CD14-positive monocyte (primary cell): Measurements from ENCODE around the gene CORO1C. TPM values are rescaled to one million over a fixed set of nuclear protein-coding genes. Genes with fewer than 3 reads are reported as not detected.

Experiments
- DNase-seq, 3 donors: peaks; one replicate each; pipeline ENCODE4 v3.0.0-alpha.2; 2011 to 2022
- H2AFZ ChIP-seq: 2 replicates; pipeline ENCODE4 v1.6.0; 2012; ENCODE audit warnings: mild to moderate bottlenecking, low read depth, low read length, inconsistent platforms; ENCODE audit not compliant: insufficient read depth, poor library complexity, severe bottlenecking
- H3K27ac ChIP-seq, 2 donors: 1 replicate in 1 of 2; 2 replicates in 1 of 2; pipeline ENCODE4 v1.5.1; 2012 to 2013; ENCODE audit warnings: low read length in 2 of 2, control low read depth in 1 of 2, inconsistent platforms in 1 of 2, low read depth in 1 of 2, mild to moderate bottlenecking in 1 of 2
- H3K27me3 ChIP-seq, 2 donors: one replicate each; pipeline versions ENCODE4 v1.6.0 to v1.6.1; 2011 to 2013; ENCODE audit warnings: low read length in 2 of 2; ENCODE audit not compliant: control insufficient read depth in 2 of 2, insufficient read depth in 2 of 2
- H3K36me3 ChIP-seq, 2 donors: replicated peaks in 1 of 2; 1 replicate in 1 of 2; 2 replicates in 1 of 2; pipeline versions ENCODE4 v1.5.1 to v1.6.1; 2012 to 2013; ENCODE audit warnings: low read length in 2 of 2, control low read depth in 1 of 2, inconsistent platforms in 1 of 2, mild to moderate bottlenecking in 1 of 2; ENCODE audit not compliant: insufficient read depth in 2 of 2, control insufficient read depth in 1 of 2
- H3K4me1 ChIP-seq, 2 donors: 1 replicate in 1 of 2; 2 replicates in 1 of 2; pipeline versions ENCODE4 v1.5.1 to v1.6.1; 2012 to 2013; ENCODE audit warnings: low read length in 2 of 2, control low read depth in 1 of 2, inconsistent platforms in 1 of 2, mild to moderate bottlenecking in 1 of 2, moderate library complexity in 1 of 2; ENCODE audit not compliant: insufficient read depth in 2 of 2, control insufficient read depth in 1 of 2
- H3K4me2 ChIP-seq: replicated peaks from 2 replicates; pipeline ENCODE3; 2012; ENCODE audit warnings: low read length, moderate library complexity, mild to moderate bottlenecking; ENCODE audit not compliant: poor library complexity, severe bottlenecking; ENCODE audit errors: extremely low read depth
- H3K4me3 ChIP-seq, 3 experiments: fragments of 200-600 bp in 1 of 3; sonication (generic) in 1 of 3; replicated peaks in 1 of 3; 1 replicate in 2 of 3; 2 replicates in 1 of 3; pipeline ENCODE4 v1.5.1; 2011 to 2013; ENCODE audit warnings: low read length in 3 of 3, mild to moderate bottlenecking in 3 of 3, control low read depth in 2 of 3, low read depth in 2 of 3, inconsistent platforms in 1 of 3, moderate library complexity in 1 of 3
- H3K79me2 ChIP-seq: 2 replicates; pipeline ENCODE4 v1.6.0; 2012; ENCODE audit warnings: mild to moderate bottlenecking, control low read depth, inconsistent platforms, low read length, moderate library complexity; ENCODE audit not compliant: insufficient read depth
- H3K9ac ChIP-seq: 2 replicates; pipeline ENCODE4 v1.6.0; 2017; ENCODE audit warnings: low read length, mild to moderate bottlenecking; ENCODE audit not compliant: insufficient read depth, poor library complexity, severe bottlenecking
- H3K9me3 ChIP-seq, 2 donors: replicated peaks in 1 of 2; 1 replicate in 1 of 2; 2 replicates in 1 of 2; pipeline versions ENCODE4 v1.5.1 to v1.6.1; 2012 to 2013; ENCODE audit warnings: low read length in 2 of 2, control low read depth in 1 of 2; ENCODE audit not compliant: control insufficient read depth in 1 of 2, insufficient read depth in 1 of 2
- H4K20me1 ChIP-seq: 2 replicates; pipeline ENCODE4 v1.6.0; 2012; ENCODE audit warnings: mild to moderate bottlenecking, low read length, control low read depth, moderate library complexity; ENCODE audit not compliant: insufficient read depth
- H3K27ac Mint-ChIP-seq, 7 donors: one replicate each; pipeline ENCODE4 v1.8.0; 2020; ENCODE audit warnings: mild to moderate bottlenecking in 7 of 7, mixed read lengths in 7 of 7, moderate library complexity in 6 of 7, inconsistent platforms in 2 of 7
- H3K27me3 Mint-ChIP-seq, 3 donors: one replicate each; pipeline ENCODE4 v1.8.0; 2021 to 2022; ENCODE audit warnings: low read depth in 3 of 3, mild to moderate bottlenecking in 3 of 3, mixed read lengths in 3 of 3, moderate library complexity in 3 of 3, inconsistent platforms in 1 of 3
- H3K36me3 Mint-ChIP-seq, 2 donors: one replicate each; pipeline ENCODE4 v1.8.0; 2020; ENCODE audit warnings: mixed read lengths in 2 of 2, inconsistent platforms in 1 of 2, mild to moderate bottlenecking in 1 of 2
- H3K4me1 Mint-ChIP-seq: one replicate; pipeline ENCODE4 v1.8.0; 2020; ENCODE audit warnings: mild to moderate bottlenecking, mixed read lengths
- H3K4me3 Mint-ChIP-seq, 2 donors: one replicate each; pipeline ENCODE4 v1.8.0; 2020; ENCODE audit warnings: mild to moderate bottlenecking in 2 of 2, mixed read lengths in 2 of 2, moderate library complexity in 1 of 2
- H3K9me3 Mint-ChIP-seq, 7 donors: one replicate each; pipeline ENCODE4 v1.8.0; 2020 to 2022; ENCODE audit warnings: mixed read lengths in 7 of 7, mild to moderate bottlenecking in 6 of 7, moderate library complexity in 6 of 7, inconsistent platforms in 2 of 7
- WGBS: methylation state at CpG from one replicate; pipeline ENCODE4 v1.1.5; 2013; ENCODE audit warnings: missing lambda C conversion rate; ENCODE audit not compliant: insufficient coverage; 5-methylcytosine and 5-hydroxymethylcytosine counted together
- intact Hi-C, 2 donors: fragments of 100-400 bp; cut with micrococcal nuclease; formaldehyde crosslinking; loops; one replicate each; pipeline versions ENCODE4 v1.15.0 to v1.15.1; 2023
- polyA plus RNA-seq, 3 donors: library from polyadenylated mRNA; depleted of rRNA in 1 of 3; unstranded in 2 of 3; stranded (reverse) in 1 of 3; fragments of 300-500 nt in 2 of 3; fragments of >200 nt in 1 of 3; fragmentation: Illumina TruSeq in 2 of 3; gene quantifications; 1 replicate in 2 of 3; 2 replicates in 1 of 3; pipeline ENCODE4 v1.2.3, GENCODE V29; 2012 to 2021
- TF ChIP-seq, protein P1 (sequence below): fragments of 200-600 bp; IDR thresholded peaks from one replicate; pipeline ENCODE4 v1.8.0; 2022; ENCODE audit warnings: antibody characterized with exemption, mild to moderate bottlenecking

CORO1C gene
- polyA plus RNA-seq, 3 donors, result 77.5 to 285 (median 229) TPM

GRCh38 chr12:108755481-108755880, 24.2 kb upstream of the CORO1C start:
- Mint-ChIP-seq H3K27ac (peak overlapping the region in 1 of 7 donors; percentile 36), H3K4me1 (peaks cover 10% of the 10 kb centered on the region), H3K36me3 (no peaks in the 10 kb centered on the region), H3K27me3 (peaks cover 0 to 3% (median 0%) of the 10 kb centered on the region in 3 donors), H3K9me3 (peaks cover 0 to 4% (median 0%) of the 10 kb centered on the region in 7 donors), H3K4me3 (no peak overlapping the region)
- H3K4me3 ChIP-seq, result no peak overlapping the region
- H3K27me3 ChIP-seq, result no peaks in the 10 kb centered on the region
- no peak overlapping the region for H3K27ac ChIP-seq
- WGBS, result 100% methylated on average over 1 of the region's 2 CpGs
- no peaks in the 10 kb centered on the region for H3K79me2 ChIP-seq
- peaks cover 0 to 3% of the 10 kb centered on the region in 2 donors for H3K4me1 ChIP-seq
- H3K36me3 ChIP-seq, result no peaks in the 10 kb centered on the region
- TF ChIP-seq, protein P1, sequence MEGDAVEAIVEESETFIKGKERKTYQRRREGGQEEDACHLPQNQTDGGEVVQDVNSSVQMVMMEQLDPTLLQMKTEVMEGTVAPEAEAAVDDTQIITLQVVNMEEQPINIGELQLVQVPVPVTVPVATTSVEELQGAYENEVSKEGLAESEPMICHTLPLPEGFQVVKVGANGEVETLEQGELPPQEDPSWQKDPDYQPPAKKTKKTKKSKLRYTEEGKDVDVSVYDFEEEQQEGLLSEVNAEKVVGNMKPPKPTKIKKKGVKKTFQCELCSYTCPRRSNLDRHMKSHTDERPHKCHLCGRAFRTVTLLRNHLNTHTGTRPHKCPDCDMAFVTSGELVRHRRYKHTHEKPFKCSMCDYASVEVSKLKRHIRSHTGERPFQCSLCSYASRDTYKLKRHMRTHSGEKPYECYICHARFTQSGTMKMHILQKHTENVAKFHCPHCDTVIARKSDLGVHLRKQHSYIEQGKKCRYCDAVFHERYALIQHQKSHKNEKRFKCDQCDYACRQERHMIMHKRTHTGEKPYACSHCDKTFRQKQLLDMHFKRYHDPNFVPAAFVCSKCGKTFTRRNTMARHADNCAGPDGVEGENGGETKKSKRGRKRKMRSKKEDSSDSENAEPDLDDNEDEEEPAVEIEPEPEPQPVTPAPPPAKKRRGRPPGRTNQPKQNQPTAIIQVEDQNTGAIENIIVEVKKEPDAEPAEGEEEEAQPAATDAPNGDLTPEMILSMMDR, result no peak
- no peaks in the 10 kb centered on the region for H3K9me3 ChIP-seq
- DNase-seq, result no peak
- H2AFZ ChIP-seq, result no peak overlapping the region
- intact Hi-C loops, result no loop called here
- H4K20me1 ChIP-seq, result no peaks in the 10 kb centered on the region
- H3K9ac ChIP-seq, result no peak overlapping the region
- no peak overlapping the region for H3K4me2 ChIP-seq

GRCh38 chr12:108753976-108754375, 22.7 kb upstream of the CORO1C start:
- peaks cover 0 to 4% (median 0%) of the 10 kb centered on the region in 3 donors for H3K27me3 Mint-ChIP-seq
- Histone ChIP-seq H3K79me2 (no peaks in the 10 kb centered on the region), H3K27me3 (no peaks in the 10 kb centered on the region), H3K27ac (no peak overlapping the region), H3K4me2 (no peak overlapping the region), H3K36me3 (no peaks in the 10 kb centered on the region), H3K9me3 (no peaks in the 10 kb centered on the region), H3K4me1 (peaks cover 0 to 3% of the 10 kb centered on the region in 2 donors), H3K4me3 (no peak overlapping the region), H4K20me1 (no peaks in the 10 kb centered on the region), H2AFZ (no peak overlapping the region), H3K9ac (no peak overlapping the region)
- intact Hi-C loops, result no loop called here
- no peak overlapping the region for H3K27ac Mint-ChIP-seq
- WGBS, result 97% methylated on average over 6 of the region's 6 CpGs
- no peaks in the 10 kb centered on the region for H3K36me3 Mint-ChIP-seq
- TF ChIP-seq, protein P1, result no peak
- no peak for DNase-seq
- H3K9me3 Mint-ChIP-seq, result peaks cover 0 to 4% (median 0%) of the 10 kb centered on the region in 7 donors
- peaks cover 4% of the 10 kb centered on the region for H3K4me1 Mint-ChIP-seq
- H3K4me3 Mint-ChIP-seq, result no peak overlapping the region
